ENCODE results near the gene DNAH9.

Gene DNAH9

GRCh38 chr17:11561702-11562101 is 36.6 kb upstream of the DNAH9 start:
- Histone ChIP-seq H3K27me3 (no peaks in the 10 kb centered on the region), H3K36me3 (no peaks in the 10 kb centered on the region), H3K4me3 (ENCODE audit: low read depth, low read length) (no peak overlapping the region), H3K4me1 (no peaks in the 10 kb centered on the region), H3K9me3 (no peaks in the 10 kb centered on the region)
- TF ChIP-seq CTCF (IDR thresholded peaks at IDR 0.05; ENCODE audit: low read depth, low read length) = no peak
- DNase-seq = no peak

GRCh38 chr17:11564589-11565380 is 33.5 kb upstream of the DNAH9 start:
- TF ChIP-seq CTCF (IDR thresholded peaks at IDR 0.05; ENCODE audit: low read depth, low read length) = no peak

GRCh38 chr17:11565591-11565990 is 32.7 kb upstream of the DNAH9 start:
- Histone ChIP-seq H3K4me1 (no peaks in the 10 kb centered on the region), H3K27me3 (no peaks in the 10 kb centered on the region), H3K9me3 (no peaks in the 10 kb centered on the region), H3K36me3 (no peaks in the 10 kb centered on the region), H3K4me3 (ENCODE audit: low read depth, low read length) (no peak overlapping the region)
- TF ChIP-seq CTCF (IDR thresholded peaks at IDR 0.05; ENCODE audit: low read depth, low read length) = no peak
- DNase-seq = no peak

More at GRCh38 chr17:11564589-11565380, 33.5 kb upstream of the DNAH9 start:
- Histone ChIP-seq H3K4me3 (ENCODE audit: low read depth, low read length) (no peak overlapping the region), H3K27me3 (no peaks in the 10 kb centered on the region), H3K9me3 (no peaks in the 10 kb centered on the region), H3K4me1 (no peaks in the 10 kb centered on the region), H3K36me3 (no peaks in the 10 kb centered on the region)
- no peak for DNase-seq

GRCh38 chr17:11578998-11579397 is 19.3 kb upstream of the DNAH9 start:
- Histone ChIP-seq H3K4me3 (ENCODE audit: low read depth, low read length) (no peak overlapping the region), H3K27me3 (no peaks in the 10 kb centered on the region), H3K4me1 (no peaks in the 10 kb centered on the region), H3K9me3 (no peaks in the 10 kb centered on the region), H3K36me3 (no peaks in the 10 kb centered on the region)
- no peak for DNase-seq
- no peak for TF ChIP-seq CTCF (IDR thresholded peaks at IDR 0.05; ENCODE audit: low read depth, low read length)

- H3K9me3 ChIP-seq = no peaks in the 10 kb centered on the region
- no peak for DNase-seq
- H3K27me3 ChIP-seq = no peaks in the 10 kb centered on the region
- H3K4me3 ChIP-seq (ENCODE audit: low read depth, low read length) = no peak overlapping the region
- no peaks in the 10 kb centered on the region for H3K36me3 ChIP-seq
- TF ChIP-seq CTCF (IDR thresholded peaks at IDR 0.05; ENCODE audit: low read depth, low read length) = no peak
- H3K4me1 ChIP-seq = no peaks in the 10 kb centered on the region
These were observed 17.6 kb upstream of the DNAH9 start for GRCh38 chr17:11580677-11581076.

GRCh38 chr17:11582217-11582616 is 16.1 kb upstream of the DNAH9 start:
- Histone ChIP-seq H3K4me3 (ENCODE audit: low read depth, low read length) (no peak overlapping the region), H3K9me3 (no peaks in the 10 kb centered on the region), H3K4me1 (no peaks in the 10 kb centered on the region), H3K27me3 (no peaks in the 10 kb centered on the region), H3K36me3 (no peaks in the 10 kb centered on the region)
- TF ChIP-seq CTCF (IDR thresholded peaks at IDR 0.05; ENCODE audit: low read depth, low read length) = no peak
- DNase-seq = no peak

All from BE2C (cell line).